C4-2B (cell line): ENCODE data around the gene FPR1.

Experiments used
- H3K27ac ChIP-seq: fragments of 450-650 bp; 2 replicates; pipeline ENCODE4 v1.5.1; 2017
- ZFX ChIP-seq: fragments of 450-650 bp; IDR thresholded peaks from 2 replicates; pipeline ENCODE4 v1.6.1; 2017
- TF ChIP-seq, protein P1 (sequence below): fragments of 450-650 bp; conservative IDR thresholded peaks from 2 replicates; pipeline ENCODE4 v1.5.1; 2017; ENCODE audit warnings: mild to moderate bottlenecking

The FPR1 gene

DNA sequence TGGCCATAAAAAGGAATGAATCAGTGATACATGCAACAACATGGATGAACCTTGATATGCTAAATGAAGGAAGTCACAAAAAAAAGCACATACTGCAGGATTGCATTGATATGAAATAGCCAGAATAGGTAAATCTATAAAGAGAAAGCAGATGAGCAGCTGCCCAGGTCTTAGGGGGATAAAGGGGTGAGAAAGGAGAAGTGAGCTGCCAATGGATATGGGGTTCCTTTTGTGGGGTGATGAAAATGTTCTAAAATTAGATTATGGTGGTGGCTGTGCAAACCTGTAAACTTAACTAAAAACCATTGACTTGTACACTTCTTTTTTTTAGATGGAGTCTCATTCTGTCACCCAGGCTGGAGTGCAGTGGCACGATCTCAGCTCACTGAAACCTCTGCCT, 40.0 kb downstream of the FPR1 start:
- TF ChIP-seq, protein P1, sequence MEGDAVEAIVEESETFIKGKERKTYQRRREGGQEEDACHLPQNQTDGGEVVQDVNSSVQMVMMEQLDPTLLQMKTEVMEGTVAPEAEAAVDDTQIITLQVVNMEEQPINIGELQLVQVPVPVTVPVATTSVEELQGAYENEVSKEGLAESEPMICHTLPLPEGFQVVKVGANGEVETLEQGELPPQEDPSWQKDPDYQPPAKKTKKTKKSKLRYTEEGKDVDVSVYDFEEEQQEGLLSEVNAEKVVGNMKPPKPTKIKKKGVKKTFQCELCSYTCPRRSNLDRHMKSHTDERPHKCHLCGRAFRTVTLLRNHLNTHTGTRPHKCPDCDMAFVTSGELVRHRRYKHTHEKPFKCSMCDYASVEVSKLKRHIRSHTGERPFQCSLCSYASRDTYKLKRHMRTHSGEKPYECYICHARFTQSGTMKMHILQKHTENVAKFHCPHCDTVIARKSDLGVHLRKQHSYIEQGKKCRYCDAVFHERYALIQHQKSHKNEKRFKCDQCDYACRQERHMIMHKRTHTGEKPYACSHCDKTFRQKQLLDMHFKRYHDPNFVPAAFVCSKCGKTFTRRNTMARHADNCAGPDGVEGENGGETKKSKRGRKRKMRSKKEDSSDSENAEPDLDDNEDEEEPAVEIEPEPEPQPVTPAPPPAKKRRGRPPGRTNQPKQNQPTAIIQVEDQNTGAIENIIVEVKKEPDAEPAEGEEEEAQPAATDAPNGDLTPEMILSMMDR = no peak
- no peak for TF ChIP-seq ZFX
- H3K27ac ChIP-seq = no peak overlapping the region

DNA sequence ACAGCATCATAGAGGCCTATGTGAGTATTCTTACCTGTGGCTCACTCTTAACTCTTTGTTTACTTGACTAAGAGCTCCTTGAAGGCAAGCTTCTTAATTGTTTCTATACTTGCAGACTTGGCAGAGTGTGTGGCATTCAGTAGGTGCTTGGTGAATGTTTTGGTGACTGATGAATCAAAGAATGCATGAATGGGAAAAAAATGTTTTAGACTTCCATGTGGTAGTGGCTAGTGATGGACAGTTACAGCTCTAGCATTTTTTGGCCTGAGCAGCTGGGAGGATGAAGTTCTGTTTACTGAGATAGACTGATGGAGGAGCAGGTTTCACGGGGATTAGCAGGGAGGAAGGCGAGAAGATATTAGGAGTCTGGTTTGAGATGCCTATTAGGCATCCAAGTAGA, 41.5 kb downstream of the FPR1 start:
- H3K27ac ChIP-seq = no peak overlapping the region
- TF ChIP-seq ZFX = no peak
- TF ChIP-seq, protein P1 = no peak

DNA sequence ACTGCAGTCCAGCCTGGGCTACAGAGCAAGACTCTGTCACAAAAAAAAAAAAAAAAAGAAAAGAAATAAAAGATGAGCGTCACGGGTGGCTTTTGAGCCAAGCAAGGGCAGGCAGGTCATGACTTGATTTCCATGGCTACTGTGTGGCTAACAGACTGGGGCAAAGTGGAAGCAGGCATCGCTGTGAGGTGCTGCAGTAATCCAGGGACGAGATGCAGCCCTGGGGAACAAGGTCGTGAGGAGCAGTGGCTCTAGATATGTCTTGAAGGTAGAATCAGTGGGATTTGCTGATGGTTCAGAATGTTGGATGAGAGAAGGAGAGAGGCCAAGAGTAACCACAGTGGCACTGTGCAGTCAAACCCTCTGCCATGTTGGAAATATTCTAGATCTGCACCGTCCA, 42.1 kb downstream of the FPR1 start:
- H3K27ac ChIP-seq = no peak overlapping the region
- TF ChIP-seq, protein P1 = no peak
- no peak for TF ChIP-seq ZFX

DNA sequence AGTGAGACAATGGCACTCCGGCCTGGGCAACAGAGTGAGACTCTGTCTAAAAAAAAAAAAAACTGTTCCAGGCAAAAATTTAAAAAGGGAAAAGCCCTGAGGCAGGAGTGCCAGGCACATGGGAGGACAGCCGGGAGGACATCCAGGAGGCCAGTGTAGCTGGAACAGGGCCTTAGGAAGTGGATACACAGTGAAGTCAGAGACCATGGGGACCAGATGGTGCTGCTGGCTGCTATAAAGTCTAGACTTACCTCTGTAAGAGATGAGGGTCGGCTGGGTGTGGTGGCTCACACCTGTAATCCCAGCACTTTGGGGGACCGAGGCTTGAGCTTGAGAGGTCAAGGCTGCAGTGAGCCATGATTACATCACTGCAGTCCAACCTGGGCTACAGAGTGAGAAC, 42.9 kb downstream of the FPR1 start:
- TF ChIP-seq ZFX = no peak
- TF ChIP-seq, protein P1 = no peak
- H3K27ac ChIP-seq = no peak overlapping the region

DNA sequence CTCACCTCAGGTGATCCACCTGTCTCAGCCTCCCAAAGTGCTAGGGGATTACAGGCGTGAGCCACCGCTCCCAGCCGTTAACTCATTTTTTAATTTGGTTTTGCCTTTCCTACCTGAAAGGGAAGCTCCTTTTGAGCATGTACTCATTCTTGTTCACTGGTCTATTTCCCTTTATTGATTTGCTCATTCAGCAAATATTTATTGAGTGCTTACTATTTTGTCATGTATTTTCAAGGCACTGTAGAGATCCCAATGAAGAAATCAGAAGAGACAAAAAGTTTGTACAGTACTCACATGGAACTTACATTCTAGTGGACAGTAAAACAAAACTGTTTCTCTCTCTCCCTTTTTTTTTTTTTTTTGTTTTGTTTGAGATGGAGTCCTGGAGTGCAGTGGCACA, 44.8 kb downstream of the FPR1 start:
- TF ChIP-seq, protein P1 = no peak
- TF ChIP-seq ZFX = no peak
- H3K27ac ChIP-seq = no peak overlapping the region

DNA sequence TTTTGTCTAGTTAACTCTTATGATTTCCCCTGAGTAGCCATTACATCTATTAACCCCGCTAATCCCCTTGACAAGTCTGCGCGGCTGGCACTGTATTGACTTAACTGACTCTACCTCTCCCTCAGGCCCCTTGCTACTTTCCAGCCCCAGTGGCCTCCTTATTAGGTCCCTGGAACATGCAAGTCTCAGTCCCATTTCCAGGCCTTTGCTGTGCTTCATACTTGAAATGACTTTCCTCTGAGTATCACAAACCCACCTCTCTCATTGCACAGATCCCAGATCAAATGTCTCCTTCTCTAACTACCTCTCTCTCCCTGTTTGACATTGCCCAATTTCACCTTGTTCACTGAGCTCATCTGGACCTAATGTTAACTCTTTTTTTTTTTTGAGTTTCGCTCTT, 45.4 kb downstream of the FPR1 start:
- TF ChIP-seq, protein P1 = no peak
- no peak for TF ChIP-seq ZFX

DNA sequence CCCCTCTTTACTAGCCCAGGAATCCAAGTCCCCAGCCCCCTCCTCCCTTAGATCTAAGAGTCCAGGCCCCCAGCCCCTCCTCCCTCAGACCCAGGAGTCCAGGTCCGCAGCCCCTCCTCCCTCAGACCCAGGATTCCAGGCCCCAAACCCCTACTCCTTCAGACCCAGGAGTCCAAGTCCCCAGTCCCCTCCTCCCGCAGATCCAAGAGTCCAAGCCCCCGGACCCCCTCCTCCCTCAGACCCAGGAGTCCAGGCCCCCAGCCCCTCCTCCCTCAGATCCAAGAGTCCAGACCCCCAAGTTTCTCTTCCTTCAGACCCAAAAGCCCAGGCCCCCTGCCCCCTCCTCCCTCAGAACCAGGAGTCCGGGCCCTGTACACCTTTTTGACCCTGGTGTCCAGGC, 47.1 kb downstream of the FPR1 start:
- H3K27ac ChIP-seq = peak overlapping the region; percentile 92
- TF ChIP-seq, protein P1 = no peak
- TF ChIP-seq ZFX = no peak

More for the DNA sequence above, 45.4 kb downstream of the FPR1 start:
- H3K27ac ChIP-seq = no peak overlapping the region
